ENCODE data around the gene TMEM156.

DNA sequence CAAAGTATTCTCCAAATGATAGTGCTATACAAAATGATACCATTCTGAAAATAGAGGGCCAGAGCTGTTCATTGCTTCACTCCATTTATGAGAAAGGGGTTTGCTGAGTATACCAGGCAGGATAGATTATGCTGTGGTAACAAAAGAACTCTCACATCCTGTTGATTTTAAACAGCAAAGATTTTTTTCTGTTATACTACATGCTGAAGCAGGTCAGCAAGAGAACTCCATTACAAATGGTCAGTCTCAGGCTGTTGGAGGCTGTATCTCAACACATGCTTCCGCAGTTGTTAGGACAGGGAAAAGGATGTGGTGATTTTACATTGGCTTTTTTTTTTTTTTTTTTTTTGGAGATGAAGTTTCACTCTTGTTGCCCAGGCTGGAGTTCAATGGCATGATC is 16.1 kb upstream of the TMEM156 start:
- TF ChIP-seq POLR2A (IDR thresholded peaks at IDR 0.05): no peak
- TF ChIP-seq, protein P1, sequence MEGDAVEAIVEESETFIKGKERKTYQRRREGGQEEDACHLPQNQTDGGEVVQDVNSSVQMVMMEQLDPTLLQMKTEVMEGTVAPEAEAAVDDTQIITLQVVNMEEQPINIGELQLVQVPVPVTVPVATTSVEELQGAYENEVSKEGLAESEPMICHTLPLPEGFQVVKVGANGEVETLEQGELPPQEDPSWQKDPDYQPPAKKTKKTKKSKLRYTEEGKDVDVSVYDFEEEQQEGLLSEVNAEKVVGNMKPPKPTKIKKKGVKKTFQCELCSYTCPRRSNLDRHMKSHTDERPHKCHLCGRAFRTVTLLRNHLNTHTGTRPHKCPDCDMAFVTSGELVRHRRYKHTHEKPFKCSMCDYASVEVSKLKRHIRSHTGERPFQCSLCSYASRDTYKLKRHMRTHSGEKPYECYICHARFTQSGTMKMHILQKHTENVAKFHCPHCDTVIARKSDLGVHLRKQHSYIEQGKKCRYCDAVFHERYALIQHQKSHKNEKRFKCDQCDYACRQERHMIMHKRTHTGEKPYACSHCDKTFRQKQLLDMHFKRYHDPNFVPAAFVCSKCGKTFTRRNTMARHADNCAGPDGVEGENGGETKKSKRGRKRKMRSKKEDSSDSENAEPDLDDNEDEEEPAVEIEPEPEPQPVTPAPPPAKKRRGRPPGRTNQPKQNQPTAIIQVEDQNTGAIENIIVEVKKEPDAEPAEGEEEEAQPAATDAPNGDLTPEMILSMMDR (IDR thresholded peaks at IDR 0.05): no peak

Measured in esophagus squamous epithelium (tissue), 4 donors.